MCF 10A (cell line): ENCODE data around the gene CELSR1. TPM values are rescaled to one million over a fixed set of nuclear protein-coding genes. Genes with fewer than 3 reads are reported as not detected.

ENCODE experiments used
- BruUV-seq: library from RNA; stranded (reverse); fragments of 400-500 nt; replicated peaks from 2 replicates; lab custom pipeline; 2021; lab: Mats Ljungman, UMichigan
- CTCF ChIA-PET: fragments of 300-600 bp; sonication (Branson Sonifier 250); formaldehyde crosslinking; extraction: SDS; loops from one replicate; lab custom pipeline; 2021; ENCODE audit warnings: antibody characterized with exemption, inconsistent platforms; lab: Yijun Ruan, JAX
- POLR2A ChIA-PET: fragments of 300-600, 350-650 bp; sonication (Branson Sonifier 250); formaldehyde crosslinking; extraction: SDS; loops from one replicate; lab custom pipeline; 2020; ENCODE audit warnings: antibody characterized with exemption, inconsistent platforms; lab: Yijun Ruan, JAX
- DNase-seq: peaks from one replicate; pipeline ENCODE4 v3.0.0-alpha.2; 2018; ENCODE audit not compliant: unreplicated experiment
- H3K27ac Mint-ChIP-seq: one replicate; pipeline ENCODE4 v1.8.0; 2022; ENCODE audit warnings: mild to moderate bottlenecking, low read depth, mixed read lengths; ENCODE audit not compliant: unreplicated experiment
- H3K27me3 Mint-ChIP-seq: one replicate; pipeline ENCODE4 v1.8.0; 2022; ENCODE audit warnings: mixed read lengths; ENCODE audit not compliant: insufficient read depth, unreplicated experiment
- H3K36me3 Mint-ChIP-seq: one replicate; pipeline ENCODE4 v1.8.0; 2022; ENCODE audit warnings: mild to moderate bottlenecking, moderate library complexity, mixed read lengths; ENCODE audit not compliant: insufficient read depth, unreplicated experiment
- H3K4me1 Mint-ChIP-seq: one replicate; pipeline ENCODE4 v1.8.0; 2022; ENCODE audit warnings: mixed read lengths; ENCODE audit not compliant: insufficient read depth, unreplicated experiment
- H3K4me3 Mint-ChIP-seq: one replicate; pipeline ENCODE4 v1.8.0; 2022; ENCODE audit warnings: mild to moderate bottlenecking, moderate library complexity, mixed read lengths; ENCODE audit not compliant: unreplicated experiment
- H3K9me3 Mint-ChIP-seq: one replicate; pipeline ENCODE4 v1.8.0; 2022; ENCODE audit warnings: mixed read lengths; ENCODE audit not compliant: unreplicated experiment
- CTCF ChIP-seq: fragments of 200-600 bp; IDR thresholded peaks from one replicate; pipeline ENCODE4 v1.8.0; 2022; ENCODE audit warnings: antibody characterized with exemption, mild to moderate bottlenecking; ENCODE audit not compliant: unreplicated experiment
- intact Hi-C: fragments of 100-400 bp; cut with micrococcal nuclease; formaldehyde crosslinking; loops from 2 replicates; pipeline ENCODE4 v1.14.1; 2022
- total RNA-seq: library from RNA; stranded (reverse); gene quantifications from 2 replicates; pipeline ENCODE4 v1.2.3, GENCODE V29; 2022

Gene CELSR1
- total RNA-seq, 1 experiment from 2014 or later: 49.1 TPM

- Mint-ChIP-seq H3K27me3 (no peaks in the 10 kb centered on the region), H3K9me3 (no peaks in the 10 kb centered on the region), H3K4me3 (no peak overlapping the region), H3K36me3 (peaks cover 32% of the 10 kb centered on the region), H3K27ac (no peak overlapping the region), H3K4me1 (no peaks in the 10 kb centered on the region)
- CTCF ChIA-PET: interaction anchor here (1.5 kb wide), 1 partner anchor 72 kb away, joined by 5 read pairs; no protein-coding TSS in a partner anchor
- POLR2A ChIA-PET: no interaction called here
- no peak for TF ChIP-seq CTCF
- intact Hi-C loops: no loop called here
- no peak for DNase-seq
- no TSS peak for BruUV-seq
Measured at GRCh38 chr22:46439576-46440465, 97.6 kb downstream of the CELSR1 start.

- H3K36me3 Mint-ChIP-seq: peaks cover 32% of the 10 kb centered on the region
- CTCF ChIA-PET: interaction anchor here (0.7 to 1.5 kb wide), 2 partner anchors 71 to 116 kb away, joined by 3 to 5 read pairs; no protein-coding TSS in a partner anchor
- no TSS peak for BruUV-seq
Measured at GRCh38 chr22:46439111-46439510, 98.3 kb downstream of the CELSR1 start.

GRCh38 chr22:46437671-46438440 is 99.6 kb downstream of the CELSR1 start:
- no TSS peak for BruUV-seq
- Mint-ChIP-seq H3K4me1 (no peaks in the 10 kb centered on the region), H3K27ac (no peak overlapping the region), H3K27me3 (no peaks in the 10 kb centered on the region), H3K4me3 (no peak overlapping the region), H3K36me3 (peaks cover 28% of the 10 kb centered on the region), H3K9me3 (no peaks in the 10 kb centered on the region)
- intact Hi-C loops: no loop called here
- ChIA-PET POLR2A (interaction anchor here (0.5 to 1.0 kb wide), 2 partner anchors 13 to 320 kb away, joined by 3 to 4 read pairs; no protein-coding TSS in a partner anchor), CTCF (interaction anchor here (1.4 kb wide), 1 partner anchor 10 kb away, joined by 3 read pairs; no protein-coding TSS in a partner anchor)
- TF ChIP-seq CTCF: no peak
- no peak for DNase-seq

More at GRCh38 chr22:46439111-46439510, 98.3 kb downstream of the CELSR1 start:
- Mint-ChIP-seq H3K9me3 (no peaks in the 10 kb centered on the region), H3K4me3 (no peak overlapping the region), H3K27me3 (no peaks in the 10 kb centered on the region), H3K4me1 (no peaks in the 10 kb centered on the region), H3K27ac (no peak overlapping the region)
- POLR2A ChIA-PET: no interaction called here
- no peak for TF ChIP-seq CTCF
- no peak for DNase-seq
- intact Hi-C loops: no loop called here
